Mesenchymal stem cell (in vitro differentiated cells and primary cell): Measurements from ENCODE around the gene STX18.

ENCODE experiments used
- DNase-seq: peaks from one replicate; pipeline ENCODE4 v3.0.0-alpha.2; 2013
- H2AFZ ChIP-seq: one replicate; pipeline ENCODE4 v1.6.1; 2013; ENCODE audit warnings: low read depth, mild to moderate bottlenecking, control low read depth, inconsistent platforms, low read length, moderate library complexity
- H2AK5ac ChIP-seq: 2 replicates; pipeline ENCODE4 v1.6.1; 2013; ENCODE audit warnings: low read length, moderate library complexity, mild to moderate bottlenecking, inconsistent platforms; ENCODE audit not compliant: severe bottlenecking
- H2BK120ac ChIP-seq: one replicate; pipeline ENCODE4 v1.6.1; 2013; ENCODE audit warnings: low read depth, mild to moderate bottlenecking, inconsistent platforms, low read length, moderate library complexity
- H2BK12ac ChIP-seq, 2 experiments: one replicate each; pipeline ENCODE4 v1.6.1; 2013; ENCODE audit warnings: inconsistent platforms in 2 of 2, low read length in 2 of 2, mild to moderate bottlenecking in 2 of 2, moderate library complexity in 2 of 2, control low read depth in 1 of 2
- H2BK15ac ChIP-seq: one replicate; pipeline ENCODE4 v1.6.1; 2013; ENCODE audit warnings: mild to moderate bottlenecking, low read depth, inconsistent platforms; ENCODE audit not compliant: poor library complexity, severe bottlenecking
- H2BK5ac ChIP-seq: 2 replicates; pipeline ENCODE4 v1.6.1; 2013; ENCODE audit warnings: low read depth, mild to moderate bottlenecking, low read length, control low read depth, inconsistent platforms; ENCODE audit not compliant: poor library complexity, severe bottlenecking
- H3K14ac ChIP-seq, 2 experiments: one replicate each; pipeline ENCODE4 v1.6.1; 2013; ENCODE audit warnings: inconsistent platforms in 2 of 2, low read length in 2 of 2, control low read depth in 1 of 2, mild to moderate bottlenecking in 1 of 2, moderate library complexity in 1 of 2
- H3K18ac ChIP-seq, 2 experiments: one replicate each; pipeline ENCODE4 v1.6.1; 2013; ENCODE audit warnings: inconsistent platforms in 2 of 2, low read length in 2 of 2, control low read depth in 1 of 2, low read depth in 1 of 2, mild to moderate bottlenecking in 1 of 2
- H3K23ac ChIP-seq, 2 experiments: one replicate each; pipeline ENCODE4 v1.6.1; 2013; ENCODE audit warnings: inconsistent platforms in 2 of 2, low read length in 2 of 2, mild to moderate bottlenecking in 2 of 2, moderate library complexity in 2 of 2, control low read depth in 1 of 2
- H3K27ac ChIP-seq: 2 replicates; pipeline ENCODE4 v1.5.1; 2013; ENCODE audit warnings: mild to moderate bottlenecking, moderate library complexity, low read length, control low read depth, inconsistent platforms; ENCODE audit not compliant: poor library complexity, severe bottlenecking
- H3K27me3 ChIP-seq, 2 experiments: 2 replicates each; pipeline versions ENCODE4 v1.6.1 to v1.7.0; 2013; ENCODE audit warnings: low read length in 2 of 2, mild to moderate bottlenecking in 2 of 2, moderate library complexity in 2 of 2, control low read depth in 1 of 2, inconsistent platforms in 1 of 2; ENCODE audit not compliant: control insufficient read depth in 1 of 2, insufficient read depth in 1 of 2
- H3K36me3 ChIP-seq, 2 experiments: 2 replicates each; pipeline versions ENCODE4 v1.6.1 to v1.7.0; 2013; ENCODE audit warnings: low read length in 2 of 2, control low read depth in 1 of 2, inconsistent platforms in 1 of 2, low read depth in 1 of 2, mild to moderate bottlenecking in 1 of 2; ENCODE audit not compliant: insufficient read depth in 2 of 2, control insufficient read depth in 1 of 2
- H3K4ac ChIP-seq, 2 experiments: one replicate each; pipeline ENCODE4 v1.6.1; 2013; ENCODE audit warnings: inconsistent platforms in 2 of 2, low read length in 2 of 2, mild to moderate bottlenecking in 2 of 2, moderate library complexity in 2 of 2, control low read depth in 1 of 2, low read depth in 1 of 2
- H3K4me1 ChIP-seq: 2 replicates; pipeline ENCODE4 v1.6.1; 2013; ENCODE audit warnings: low read depth, low read length, control low read depth; ENCODE audit not compliant: control insufficient read depth, insufficient read depth
- H3K4me2 ChIP-seq: 2 replicates; pipeline ENCODE4 v1.6.1; 2013; ENCODE audit warnings: low read length, mild to moderate bottlenecking, inconsistent platforms; ENCODE audit not compliant: poor library complexity, severe bottlenecking
- H3K4me3 ChIP-seq, 2 experiments: 2 replicates each; pipeline versions ENCODE4 v1.5.1 to v1.7.0; 2013; ENCODE audit warnings: low read length in 2 of 2, mild to moderate bottlenecking in 2 of 2, control low read depth in 1 of 2, low read depth in 1 of 2; ENCODE audit not compliant: insufficient read depth in 1 of 2
- H3K79me1 ChIP-seq: replicated peaks from 2 replicates; pipeline ENCODE4 v1.6.1; 2013; ENCODE audit warnings: mild to moderate bottlenecking, control low read depth, low read length, inconsistent platforms; ENCODE audit not compliant: poor library complexity, severe bottlenecking
- H3K9ac ChIP-seq: 2 replicates; pipeline ENCODE4 v1.7.0; 2013; ENCODE audit warnings: mild to moderate bottlenecking, low read length, moderate library complexity
- H3K9me3 ChIP-seq: 2 replicates; pipeline ENCODE4 v1.7.0; 2013; ENCODE audit warnings: mild to moderate bottlenecking, low read length; ENCODE audit not compliant: control insufficient read depth
- H4K8ac ChIP-seq: one replicate; pipeline ENCODE4 v1.6.1; 2013; ENCODE audit warnings: inconsistent platforms, mild to moderate bottlenecking, low read length, moderate library complexity
- H4K91ac ChIP-seq: one replicate; pipeline ENCODE4 v1.6.1; 2013; ENCODE audit warnings: mild to moderate bottlenecking, low read length, inconsistent platforms
- WGBS: methylation state at CpG from one replicate; pipeline ENCODE4 v1.1.7; 2013; ENCODE audit warnings: mixed read lengths; 5-methylcytosine and 5-hydroxymethylcytosine counted together

The STX18 gene

DNA sequence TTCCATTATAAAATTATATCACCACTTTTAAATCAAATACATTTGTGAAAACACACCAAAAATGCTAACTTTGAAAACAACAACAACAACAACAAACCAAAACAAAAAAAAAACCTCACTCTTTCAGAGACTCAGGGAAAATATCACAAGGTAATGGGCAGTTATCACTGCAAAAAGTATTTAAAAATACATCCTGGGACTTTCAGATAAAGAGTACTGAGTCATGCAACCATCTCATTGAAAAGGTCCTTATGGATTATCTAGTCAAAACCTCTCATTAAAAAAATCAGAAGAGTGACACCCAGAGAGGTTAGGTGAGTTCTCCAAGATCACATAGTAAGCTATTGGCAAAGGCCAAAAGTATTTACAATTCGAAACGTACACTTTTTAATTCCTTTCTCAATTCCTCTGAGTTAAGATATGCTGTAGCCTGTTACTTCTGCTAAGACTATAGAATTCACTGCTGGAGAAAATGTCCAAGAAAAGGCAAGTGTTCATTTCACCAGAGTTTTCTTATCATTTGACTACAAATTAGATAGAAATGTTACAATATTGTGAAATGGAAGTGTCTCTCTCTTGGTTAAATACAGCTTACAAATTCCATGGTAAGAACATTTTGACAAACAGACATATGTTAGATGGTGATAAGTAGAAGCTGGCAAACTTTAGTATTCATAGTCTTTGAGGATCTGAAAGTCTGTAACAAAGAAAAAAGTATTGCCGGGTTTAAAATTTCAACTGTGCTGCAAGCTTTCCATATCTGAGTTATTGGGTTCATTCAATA is 9.3 kb downstream of the STX18 start:
- Histone ChIP-seq H3K14ac (no peak overlapping the region), H4K91ac (no peak overlapping the region), H3K79me1 (peaks cover 34% of the 10 kb centered on the region), H2BK120ac (no peak overlapping the region), H2BK5ac (no peak overlapping the region), H2BK12ac (no peak overlapping the region), H3K36me3 (peaks cover 0 to 15% of the 10 kb centered on the region in 2 experiments), H3K18ac (no peak overlapping the region), H3K4ac (no peak overlapping the region), H3K27ac (no peak overlapping the region), H3K4me1 (peaks cover 7% of the 10 kb centered on the region), H3K9me3 (no peaks in the 10 kb centered on the region), H4K8ac (no peak overlapping the region), H2AFZ (no peak overlapping the region), H3K4me3 (no peak overlapping the region), H3K4me2 (no peak overlapping the region), H3K27me3 (no peaks in the 10 kb centered on the region), H3K9ac (no peak overlapping the region), H3K23ac (no peak overlapping the region), H2BK15ac (no peak overlapping the region), H2AK5ac (no peak overlapping the region)
- no CpG with 5 or more reads among the region's 3 CpGs for WGBS
- DNase-seq, result no peak

DNA sequence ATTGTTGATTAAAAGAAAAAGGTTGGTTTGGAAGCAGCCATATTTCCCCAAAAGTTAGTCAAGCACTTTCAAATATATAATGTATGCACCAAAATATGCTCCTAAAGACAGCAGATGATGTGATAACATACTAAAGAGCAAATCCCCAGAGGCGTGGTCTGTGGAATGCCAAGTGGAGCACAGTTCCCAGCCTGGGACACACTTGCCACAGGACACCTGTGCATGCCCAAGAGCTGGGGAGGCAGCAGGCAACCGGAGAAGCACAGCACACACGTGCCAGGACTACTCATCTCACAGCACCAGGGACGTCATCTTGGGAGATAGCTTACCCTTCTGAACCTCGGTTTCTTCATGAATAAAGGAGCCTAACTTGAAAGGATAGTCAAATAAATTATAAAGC is 12.5 kb downstream of the STX18 start:
- no peak for DNase-seq
- WGBS, result 98% methylated on average over 3 of the region's 5 CpGs
- Histone ChIP-seq H3K27me3 (no peaks in the 10 kb centered on the region), H3K4me2 (no peak overlapping the region), H2BK12ac (no peak overlapping the region), H3K36me3 (peaks cover 0 to 22% of the 10 kb centered on the region in 2 experiments), H3K18ac (no peak overlapping the region), H3K23ac (no peak overlapping the region), H3K9me3 (no peaks in the 10 kb centered on the region), H3K4me3 (no peak overlapping the region), H2AK5ac (no peak overlapping the region), H4K91ac (no peak overlapping the region), H3K79me1 (peaks cover 28% of the 10 kb centered on the region), H2BK120ac (no peak overlapping the region), H2AFZ (no peak overlapping the region), H2BK15ac (no peak overlapping the region), H3K4me1 (peaks cover 4% of the 10 kb centered on the region), H2BK5ac (no peak overlapping the region), H3K9ac (no peak overlapping the region), H3K4ac (no peak overlapping the region), H3K27ac (no peak overlapping the region), H4K8ac (no peak overlapping the region), H3K14ac (peak overlapping the region in 1 of 2 experiments; percentile 49)

DNA sequence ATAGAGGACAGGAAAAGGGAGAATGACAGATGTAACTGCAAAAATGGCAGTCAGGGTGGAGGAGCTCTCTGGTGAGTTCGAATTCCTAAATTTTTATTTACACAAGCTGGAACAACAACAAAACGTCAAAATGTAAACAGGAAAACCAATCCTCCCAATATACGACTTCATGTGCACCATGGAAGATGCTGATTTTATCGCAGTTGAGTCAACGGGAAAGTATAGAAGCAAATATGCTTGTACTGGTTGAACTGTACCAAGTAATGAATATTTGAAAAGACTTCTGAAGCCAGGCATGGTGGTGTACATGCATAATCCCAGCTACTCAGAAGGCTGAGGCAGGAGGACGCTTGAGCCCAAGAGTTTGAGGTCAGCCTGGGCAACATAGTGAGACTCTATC is 15.4 kb downstream of the STX18 start:
- Histone ChIP-seq H2AFZ (no peak overlapping the region), H4K91ac (no peak overlapping the region), H2BK12ac (no peak overlapping the region), H2BK15ac (no peak overlapping the region), H3K14ac (no peak overlapping the region), H2BK5ac (no peak overlapping the region), H3K27me3 (no peaks in the 10 kb centered on the region), H3K23ac (no peak overlapping the region), H2BK120ac (no peak overlapping the region), H3K18ac (no peak overlapping the region), H3K27ac (no peak overlapping the region), H2AK5ac (no peak overlapping the region), H3K79me1 (peaks cover 35% of the 10 kb centered on the region), H3K4ac (no peak overlapping the region), H3K36me3 (peaks cover 0 to 22% of the 10 kb centered on the region in 2 experiments), H3K9me3 (no peaks in the 10 kb centered on the region), H3K4me3 (no peak overlapping the region), H3K4me1 (peaks cover 3% of the 10 kb centered on the region), H3K4me2 (no peak overlapping the region), H3K9ac (no peak overlapping the region), H4K8ac (no peak overlapping the region)
- no peak for DNase-seq
- WGBS, result 70% methylated on average over 4 of the region's 6 CpGs

DNA sequence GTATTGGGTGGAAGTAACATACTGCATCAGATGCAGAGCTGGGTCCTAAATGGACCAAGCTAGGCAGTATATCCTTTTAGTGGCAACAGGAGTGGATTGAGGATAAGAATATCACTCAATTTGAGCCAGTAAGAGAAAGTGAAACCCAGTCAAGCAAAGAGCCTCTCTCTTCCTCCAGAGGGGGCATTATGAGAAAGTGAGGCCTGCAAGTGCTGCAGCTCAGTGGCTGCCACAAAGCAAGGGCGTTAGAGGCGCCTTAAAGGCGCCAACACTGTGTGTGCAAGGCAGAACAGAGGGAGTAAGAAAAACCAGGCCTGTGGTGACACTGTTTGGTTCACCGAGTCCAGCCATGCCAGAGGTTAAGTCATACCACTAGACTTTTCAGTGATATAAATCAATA is 17.5 kb downstream of the STX18 start:
- Histone ChIP-seq H3K36me3 (peaks cover 0 to 20% of the 10 kb centered on the region in 2 experiments), H3K79me1 (peaks cover 29% of the 10 kb centered on the region), H3K4me1 (peaks cover 2% of the 10 kb centered on the region), H2BK12ac (no peak overlapping the region), H3K27ac (no peak overlapping the region), H3K27me3 (no peaks in the 10 kb centered on the region), H3K9me3 (no peaks in the 10 kb centered on the region), H3K4ac (no peak overlapping the region), H3K4me3 (no peak overlapping the region), H4K91ac (no peak overlapping the region), H4K8ac (no peak overlapping the region), H2BK5ac (no peak overlapping the region), H2BK120ac (no peak overlapping the region), H2AK5ac (no peak overlapping the region), H3K23ac (no peak overlapping the region), H2BK15ac (no peak overlapping the region), H3K9ac (no peak overlapping the region), H3K18ac (no peak overlapping the region), H3K14ac (no peak overlapping the region), H2AFZ (no peak overlapping the region), H3K4me2 (no peak overlapping the region)
- DNase-seq, result peak; percentile 76
- WGBS, result 56% methylated on average over 4 of the region's 4 CpGs
